HUES64 (cell line): ENCODE results near the gene RHOJ.
"Not testable (repeated sequence)": the region's sequence is repeated elsewhere in the genome, so short reads cannot be mapped to it uniquely, and the experiment has no call there.

Source experiments
- H3K27ac ChIP-seq: 2 replicates; pipeline ENCODE4 v1.7.0; 2013; ENCODE audit warnings: low read depth, low read length, inconsistent platforms
- H3K27me3 ChIP-seq: 2 replicates; pipeline ENCODE4 v1.6.1; 2013; ENCODE audit warnings: mild to moderate bottlenecking, low read length; ENCODE audit not compliant: insufficient read depth
- H3K36me3 ChIP-seq: 2 replicates; pipeline ENCODE4 v1.6.1; 2013; ENCODE audit warnings: mild to moderate bottlenecking, low read length; ENCODE audit not compliant: insufficient read depth
- H3K4me1 ChIP-seq: 2 replicates; pipeline ENCODE4 v1.6.1; 2013; ENCODE audit warnings: mild to moderate bottlenecking, low read length, moderate library complexity; ENCODE audit not compliant: insufficient read depth
- H3K4me3 ChIP-seq: 2 replicates; pipeline ENCODE4 v1.5.1; 2013; ENCODE audit warnings: mild to moderate bottlenecking, low read length, moderate library complexity
- H3K9ac ChIP-seq: 2 replicates; pipeline ENCODE4 v1.6.1; 2013; ENCODE audit warnings: mild to moderate bottlenecking, low read depth, low read length
- H3K9me3 ChIP-seq: 2 replicates; pipeline ENCODE4 v1.6.1; 2013; ENCODE audit warnings: low read depth, low read length; ENCODE audit not compliant: insufficient read depth
- WGBS: fragments of 150-250, 120-280 bp; methylation state at CpG from one replicate; pipeline ENCODE4 v1.1.7; 2013; ENCODE audit warnings: missing lambda C conversion rate; 5-methylcytosine and 5-hydroxymethylcytosine counted together

Gene RHOJ

DNA sequence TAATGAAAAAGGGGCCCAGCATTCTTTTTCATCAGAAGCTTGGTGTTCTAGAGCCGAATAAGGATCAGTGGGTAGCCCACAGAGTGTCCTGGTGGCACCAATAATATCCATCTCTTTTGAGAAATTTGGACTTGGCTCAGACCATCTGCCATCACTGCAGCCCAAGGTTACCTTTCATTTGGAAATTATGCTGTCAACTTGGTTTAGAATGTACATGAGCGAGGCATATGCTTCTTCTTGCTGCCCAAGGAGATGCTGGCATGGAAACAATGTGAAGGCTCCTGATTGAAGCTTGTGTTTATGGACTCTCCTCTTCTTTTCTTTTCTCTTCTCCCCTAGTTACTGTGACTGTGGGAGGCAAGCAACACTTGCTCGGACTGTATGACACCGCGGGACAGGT lies 64.5 kb downstream of the RHOJ start:
- Histone ChIP-seq H3K9me3 (peaks cover 15% of the 10 kb centered on the region), H3K27ac (no peak overlapping the region), H3K4me1 (peaks cover 3% of the 10 kb centered on the region; the same call in 1 of the 2 replicates), H3K27me3 (no peaks in the 10 kb centered on the region), H3K36me3 (no peaks in the 10 kb centered on the region), H3K9ac (no peak overlapping the region), H3K4me3 (no peak overlapping the region)
- WGBS: 98% methylated on average over 5 of the region's 5 CpGs

DNA sequence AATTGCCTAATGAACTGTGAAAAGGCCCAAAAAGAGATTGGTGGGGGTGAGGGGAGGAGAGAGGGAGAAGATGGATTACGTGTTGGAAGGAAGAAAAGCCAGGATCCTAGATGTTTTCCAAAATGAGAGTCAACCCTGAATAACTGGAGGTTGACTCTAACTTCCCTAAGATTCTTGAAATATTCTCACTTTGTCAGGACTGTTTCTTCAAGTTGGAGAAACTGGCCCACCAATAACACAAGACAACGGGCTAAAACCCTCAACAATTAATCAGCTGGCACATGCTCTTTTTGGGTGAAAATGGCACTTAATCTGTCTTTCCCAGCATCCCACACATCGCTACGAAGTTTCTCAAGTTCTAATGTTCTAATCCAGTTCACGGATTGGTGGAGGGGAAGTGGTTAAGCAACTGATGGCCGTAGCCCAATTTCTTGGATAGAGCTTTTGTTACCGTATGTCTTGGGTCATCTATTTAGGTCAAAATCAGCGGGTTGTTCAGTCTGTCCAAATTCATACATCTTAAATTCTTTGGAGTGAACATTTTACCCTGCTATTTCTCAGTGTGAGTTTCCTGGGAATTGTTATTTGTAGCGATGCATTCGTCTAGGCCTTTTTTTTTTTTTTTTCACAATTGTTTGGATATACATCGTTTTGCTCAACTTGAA lies 65.5 kb downstream of the RHOJ start:
- peaks cover 15% of the 10 kb centered on the region for H3K9me3 ChIP-seq
- H3K9ac ChIP-seq: no peak overlapping the region
- H3K36me3 ChIP-seq: no peaks in the 10 kb centered on the region
- H3K4me3 ChIP-seq: no peak overlapping the region
- no peaks in the 10 kb centered on the region for H3K27me3 ChIP-seq
- no peak overlapping the region for H3K27ac ChIP-seq
- peaks cover 3% of the 10 kb centered on the region; the same call in 1 of the 2 replicates for H3K4me1 ChIP-seq
- 89% methylated on average over 10 of the region's 11 CpGs for WGBS

DNA sequence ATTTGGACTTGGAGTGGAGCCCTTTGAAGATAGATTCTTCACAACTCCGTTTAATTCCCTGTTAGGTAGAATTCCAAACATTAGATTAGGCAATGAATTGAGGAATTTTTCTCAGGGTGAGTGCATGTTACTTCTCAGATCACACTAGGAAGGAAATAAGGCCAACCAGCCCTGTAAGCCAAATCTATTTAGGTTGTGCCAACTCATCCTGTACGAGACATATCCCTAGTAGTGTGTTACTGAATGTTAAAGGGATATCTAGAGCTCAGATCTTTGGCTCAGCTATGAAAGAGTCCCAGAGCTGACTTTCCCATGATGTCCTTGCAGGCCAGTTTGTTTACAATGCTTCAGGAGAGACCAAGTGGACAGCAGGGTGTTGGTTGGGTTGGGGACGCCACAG lies 68.9 kb downstream of the RHOJ start:
- no peak overlapping the region for H3K4me3 ChIP-seq
- no peaks in the 10 kb centered on the region for H3K9me3 ChIP-seq
- H3K27me3 ChIP-seq: no peaks in the 10 kb centered on the region
- no peak overlapping the region for H3K27ac ChIP-seq
- H3K4me1 ChIP-seq: peaks cover 8% of the 10 kb centered on the region
- 98% methylated on average over 3 of the region's 3 CpGs for WGBS
- H3K36me3 ChIP-seq: no peaks in the 10 kb centered on the region
- H3K9ac ChIP-seq: no peak overlapping the region

DNA sequence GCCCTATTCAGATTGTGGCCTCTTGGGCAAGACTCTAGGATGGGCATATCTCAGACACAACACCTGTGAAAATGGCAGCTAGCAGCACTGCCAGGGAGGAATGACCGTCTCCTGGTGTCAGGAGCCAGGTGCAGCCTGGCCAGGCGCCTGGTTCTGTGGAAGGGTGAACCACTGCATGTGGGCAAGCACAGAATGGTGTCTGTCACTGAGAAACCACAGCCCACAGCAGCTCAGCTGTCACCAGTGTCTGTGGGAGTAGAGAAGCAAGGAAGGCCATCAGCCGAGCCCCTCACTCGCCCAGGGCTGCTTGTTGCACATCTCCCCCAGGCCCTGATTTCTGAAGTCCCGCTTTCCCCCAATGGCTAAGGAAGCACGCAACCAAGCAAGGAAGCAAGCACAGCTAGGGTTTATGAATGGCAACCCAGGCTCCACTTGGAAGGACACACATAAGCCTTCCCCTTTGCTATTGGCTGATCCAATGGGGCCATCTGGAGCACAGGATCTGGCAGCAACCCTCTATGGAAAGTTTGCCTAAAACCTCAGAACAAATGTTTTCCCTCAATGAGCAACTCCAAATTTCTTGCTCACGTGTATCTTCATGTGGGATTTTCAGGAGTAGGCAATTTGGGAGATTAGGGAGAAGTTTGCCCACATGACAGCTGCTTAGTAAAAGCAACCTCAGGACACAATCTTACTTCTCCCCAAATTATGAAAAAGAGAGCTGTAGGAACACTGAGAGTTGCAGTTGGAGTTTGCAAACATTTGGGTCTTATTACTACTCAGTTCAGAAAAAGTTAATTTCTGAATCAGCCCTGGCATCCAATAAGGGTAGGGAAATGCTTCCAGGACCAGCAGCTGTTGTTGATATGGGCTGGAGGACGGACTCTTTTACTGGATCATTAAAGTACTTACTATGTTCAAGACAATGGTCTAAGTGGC lies 69.7 kb downstream of the RHOJ start:
- no peaks in the 10 kb centered on the region for H3K9me3 ChIP-seq
- no peak overlapping the region for H3K9ac ChIP-seq
- H3K27ac ChIP-seq: no peak overlapping the region
- WGBS: 97% methylated on average over 8 of the region's 8 CpGs
- H3K36me3 ChIP-seq: no peaks in the 10 kb centered on the region
- no peaks in the 10 kb centered on the region for H3K27me3 ChIP-seq
- no peak overlapping the region for H3K4me3 ChIP-seq
- H3K4me1 ChIP-seq: peaks cover 8% of the 10 kb centered on the region

DNA sequence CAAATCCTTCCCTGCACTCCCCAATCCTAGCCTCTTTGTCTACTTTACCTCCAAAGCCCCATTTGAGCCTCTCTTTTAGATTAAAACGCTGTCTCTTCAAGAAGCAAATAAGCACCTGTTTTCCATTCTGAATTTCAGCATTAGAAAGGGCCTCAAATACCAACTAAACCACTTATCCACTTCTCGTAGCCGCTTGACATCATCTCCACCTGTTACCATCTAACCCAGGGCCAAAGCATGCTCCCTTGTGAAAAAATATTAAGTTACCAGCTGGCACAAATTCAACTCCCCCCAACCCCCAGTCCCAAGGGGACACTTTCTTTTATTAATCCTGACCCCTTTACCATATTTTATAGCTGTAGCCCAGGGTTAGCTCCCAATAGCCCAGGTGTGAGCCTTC lies 71.4 kb downstream of the RHOJ start:
- WGBS: 88% methylated on average over 3 of the region's 3 CpGs
- Histone ChIP-seq H3K9me3 (no peaks in the 10 kb centered on the region), H3K9ac (no peak overlapping the region), H3K4me1 (peaks cover 8% of the 10 kb centered on the region), H3K27ac (no peak overlapping the region), H3K36me3 (no peaks in the 10 kb centered on the region), H3K27me3 (no peaks in the 10 kb centered on the region), H3K4me3 (no peak overlapping the region)

DNA sequence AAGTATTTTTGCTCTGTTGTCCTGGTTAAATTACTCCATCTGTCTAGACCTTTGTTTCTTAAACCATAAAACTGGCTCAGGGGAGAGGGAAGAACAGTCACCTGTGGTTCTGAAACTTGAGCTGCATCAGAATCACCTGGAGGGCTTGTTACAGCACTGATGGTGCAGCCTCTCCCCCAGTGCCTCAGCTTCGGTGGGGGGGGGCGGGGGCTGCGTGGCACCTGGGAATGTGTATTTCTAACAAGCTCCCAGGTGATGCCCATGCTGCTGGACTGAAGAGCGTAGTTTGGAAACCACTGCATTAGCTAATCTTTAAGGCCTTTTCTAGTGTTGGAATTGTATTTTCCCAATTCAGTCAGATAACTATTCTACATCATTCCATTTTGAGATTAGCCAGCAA lies 71.8 kb downstream of the RHOJ start:
- no peaks in the 10 kb centered on the region for H3K36me3 ChIP-seq
- H3K4me3 ChIP-seq: no peak overlapping the region
- 89% methylated on average over 4 of the region's 4 CpGs for WGBS
- H3K9me3 ChIP-seq: no peaks in the 10 kb centered on the region
- peaks cover 8% of the 10 kb centered on the region for H3K4me1 ChIP-seq
- no peak overlapping the region for H3K27ac ChIP-seq
- H3K27me3 ChIP-seq: no peaks in the 10 kb centered on the region
- no peak overlapping the region for H3K9ac ChIP-seq

DNA sequence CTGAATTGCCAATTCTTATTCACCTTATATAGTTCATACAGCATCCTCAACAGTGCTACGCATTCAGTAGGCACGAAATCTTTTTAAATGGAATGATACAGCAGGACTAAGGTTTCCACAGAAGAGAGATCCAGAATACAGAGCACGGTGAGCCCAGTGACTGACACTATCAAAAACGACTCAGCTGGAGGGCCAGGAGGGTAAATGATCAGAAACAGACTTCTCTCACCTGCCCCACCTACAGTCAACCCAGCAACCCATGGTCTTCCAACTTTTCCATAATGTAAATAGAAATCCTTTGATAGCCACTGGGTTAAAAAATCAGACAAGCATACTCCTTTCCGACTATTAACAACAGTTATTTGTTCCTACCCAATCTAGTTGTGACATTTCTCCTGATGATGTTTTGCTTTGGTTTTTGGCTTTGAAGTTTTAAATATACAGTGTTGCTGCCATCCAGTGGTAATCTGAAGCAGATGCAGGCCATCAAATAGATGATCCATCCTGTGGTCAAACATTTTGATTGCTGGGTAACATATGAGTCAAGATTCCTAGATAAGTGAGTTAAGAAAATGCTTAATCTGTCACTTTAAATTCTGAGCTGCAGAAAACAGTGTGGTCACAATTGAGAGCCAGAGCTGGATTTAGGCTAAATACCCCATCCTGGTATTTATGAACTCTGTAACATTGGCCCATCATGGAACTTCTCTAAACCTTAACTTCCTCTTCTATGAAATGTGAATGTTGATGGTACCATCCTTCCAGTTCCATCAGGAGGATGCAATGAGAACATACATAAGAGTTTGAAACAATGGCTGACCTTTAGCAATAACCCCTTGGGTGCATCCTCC lies 72.5 kb downstream of the RHOJ start:
- H3K9me3 ChIP-seq: no peaks in the 10 kb centered on the region
- 72% methylated on average over 5 of the region's 5 CpGs for WGBS
- no peak overlapping the region for H3K4me3 ChIP-seq
- H3K9ac ChIP-seq: no peak overlapping the region
- no peaks in the 10 kb centered on the region for H3K36me3 ChIP-seq
- H3K27me3 ChIP-seq: no peaks in the 10 kb centered on the region
- peaks cover 8% of the 10 kb centered on the region for H3K4me1 ChIP-seq
- H3K27ac ChIP-seq: no peak overlapping the region

DNA sequence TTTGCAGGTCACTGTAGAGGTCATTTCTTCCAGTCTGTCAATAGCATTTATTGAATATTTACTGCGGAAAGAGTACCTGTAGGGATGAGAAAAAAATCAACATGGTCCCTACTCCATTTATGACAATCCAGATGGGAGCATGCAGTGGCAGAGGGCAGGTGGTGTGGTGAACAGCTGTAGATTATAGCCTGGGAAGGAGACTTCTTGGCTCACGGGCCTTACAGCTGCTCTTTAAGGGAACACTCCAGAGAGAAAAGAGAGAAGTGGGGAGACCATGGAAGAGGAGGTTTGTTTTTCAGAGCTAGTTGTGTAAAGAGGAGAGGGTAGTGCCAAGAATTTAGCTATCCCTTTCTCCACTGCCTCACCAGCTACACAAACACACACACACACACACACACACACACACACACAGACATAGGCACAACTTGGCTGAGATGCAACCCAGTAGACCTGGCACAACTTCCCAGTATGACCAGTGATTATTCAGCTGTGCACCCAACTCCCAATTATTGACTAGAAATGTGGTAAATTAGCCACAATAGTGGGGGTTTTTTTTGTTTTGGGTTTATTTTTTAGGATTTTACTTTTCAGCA lies 73.4 kb downstream of the RHOJ start:
- H3K4me1 ChIP-seq: peaks cover 8% of the 10 kb centered on the region
- 42% methylated on average over 1 of the region's 2 CpGs for WGBS
- no peak overlapping the region for H3K9ac ChIP-seq
- no peaks in the 10 kb centered on the region for H3K9me3 ChIP-seq
- no peak overlapping the region for H3K27ac ChIP-seq
- no peaks in the 10 kb centered on the region for H3K36me3 ChIP-seq
- H3K27me3 ChIP-seq: no peaks in the 10 kb centered on the region
- no peak overlapping the region for H3K4me3 ChIP-seq

DNA sequence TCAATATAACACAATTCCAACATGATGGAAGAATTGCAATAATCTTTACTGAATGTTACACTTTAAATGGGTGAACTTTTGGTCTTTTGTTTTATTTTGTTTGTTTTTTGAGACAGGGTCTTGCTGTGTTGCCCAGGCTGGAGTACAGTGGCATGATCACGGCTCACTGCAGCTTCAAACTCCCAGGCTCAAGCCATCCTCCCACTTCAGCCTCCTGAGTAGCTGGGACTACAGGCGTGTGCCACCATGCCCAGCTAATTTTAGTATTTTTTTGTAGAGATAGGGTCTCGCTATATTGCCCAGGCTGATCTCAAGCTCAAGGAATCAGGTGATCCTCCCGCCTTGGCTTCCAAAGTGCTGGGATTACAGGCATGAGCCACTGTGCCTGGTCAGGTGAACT lies 75.7 kb downstream of the RHOJ start:
- H3K27ac ChIP-seq, H3K4me1 ChIP-seq, H3K9me3 ChIP-seq, H3K36me3 ChIP-seq, H3K4me3 ChIP-seq, H3K9ac ChIP-seq, H3K27me3 ChIP-seq: not testable (repeated sequence)
- 98% methylated on average over 4 of the region's 4 CpGs for WGBS

DNA sequence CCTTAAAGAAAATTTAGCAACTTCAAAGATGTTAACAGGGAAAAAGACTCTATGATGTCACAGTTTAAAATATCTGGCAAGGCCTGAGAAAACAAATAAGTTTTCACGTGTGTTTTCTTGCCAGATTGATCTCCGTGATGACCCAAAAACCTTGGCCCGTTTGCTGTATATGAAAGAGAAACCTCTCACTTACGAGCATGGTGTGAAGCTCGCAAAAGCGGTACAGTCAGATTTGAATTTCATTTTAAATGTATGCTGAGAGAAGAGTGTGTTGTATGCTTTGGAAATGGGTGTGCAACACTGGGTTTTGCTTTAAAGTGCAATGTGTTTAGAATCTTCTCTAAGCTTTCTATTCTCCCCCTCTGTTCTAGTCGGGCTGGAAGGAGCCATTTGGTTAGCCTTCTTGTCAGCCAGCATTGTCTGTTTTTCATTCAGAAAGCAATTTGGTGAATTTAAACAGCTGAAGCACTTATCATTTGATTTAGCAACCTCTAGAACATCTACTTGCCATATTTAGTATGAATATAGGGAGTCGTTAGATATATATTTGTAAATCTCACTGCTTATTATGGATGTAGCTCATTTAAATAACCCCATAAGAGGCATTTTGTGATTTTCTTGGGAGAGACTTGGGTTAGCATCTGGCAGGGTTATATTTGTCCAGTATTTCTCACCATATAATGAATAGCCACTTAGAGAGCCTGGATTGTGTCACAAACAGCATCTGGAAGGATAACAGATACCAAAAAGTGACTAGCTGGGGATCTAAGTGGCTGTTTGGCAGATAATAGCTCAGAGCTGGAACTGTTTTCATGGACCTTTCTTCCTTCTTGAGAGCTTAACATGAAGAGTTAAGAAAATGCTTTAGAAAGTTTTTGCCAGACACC lies 79.0 kb downstream of the RHOJ start:
- H3K27ac ChIP-seq: no peak overlapping the region
- no peaks in the 10 kb centered on the region for H3K36me3 ChIP-seq
- no peaks in the 10 kb centered on the region for H3K27me3 ChIP-seq
- H3K9ac ChIP-seq: no peak overlapping the region
- WGBS: 92% methylated on average over 7 of the region's 8 CpGs
- H3K9me3 ChIP-seq: no peaks in the 10 kb centered on the region
- no peak overlapping the region for H3K4me3 ChIP-seq
- no peaks in the 10 kb centered on the region for H3K4me1 ChIP-seq
